Sigmoid colon (tissue), 7 donors: ENCODE results near the gene SUPT3H. TPM values are rescaled to one million over a fixed set of nuclear protein-coding genes. Genes with fewer than 3 reads are reported as not detected.

Experiments used
- DNase-seq: peaks from one replicate; pipeline ENCODE4 v3.0.0-alpha.2; 2019
- H3K27ac ChIP-seq, 4 donors: fragments of 200-600 bp; sonication (generic); one replicate each; pipeline ENCODE4 v1.5.1; 2016 to 2019; ENCODE audit warnings: mild to moderate bottlenecking in 1 of 4
- H3K27me3 ChIP-seq, 3 donors: fragments of 200-600 bp; sonication (generic); one replicate each; pipeline ENCODE4 v1.5.1; 2019; ENCODE audit warnings: mild to moderate bottlenecking in 1 of 3
- H3K36me3 ChIP-seq, 4 donors: fragments of 200-600 bp; sonication (generic); one replicate each; pipeline ENCODE4 v1.5.1; 2016 to 2019
- H3K4me1 ChIP-seq, 4 donors: fragments of 200-600 bp; sonication (generic); one replicate each; pipeline ENCODE4 v1.5.1; 2017 to 2019
- H3K4me3 ChIP-seq, 4 donors: fragments of 200-600 bp; sonication (generic); one replicate each; pipeline ENCODE4 v1.5.1; 2017 to 2019; ENCODE audit warnings: mild to moderate bottlenecking in 2 of 4, moderate library complexity in 1 of 4
- H3K9me3 ChIP-seq, 4 donors: fragments of 200-600 bp in 3 of 4; sonication (generic) in 3 of 4; one replicate each; pipeline versions ENCODE4 v1.5.1 to v1.6.1; 2013 to 2019
- EP300 ChIP-seq, 4 donors: sonication (generic); formaldehyde crosslinking; IDR thresholded peaks; one replicate each; pipeline ENCODE4 v1.6.1; 2017; ENCODE audit warnings: antibody characterized with exemption in 4 of 4
- POLR2A ChIP-seq, 2 donors: fragments of 450-650 bp; IDR thresholded peaks; one replicate each; pipeline ENCODE4 v1.6.1; 2016; ENCODE audit warnings: antibody characterized with exemption in 2 of 2, mild to moderate bottlenecking in 2 of 2, moderate library complexity in 2 of 2
- POLR2AphosphoS5 ChIP-seq, 4 donors: sonication (generic); formaldehyde crosslinking; IDR thresholded peaks; one replicate each; pipeline ENCODE4 v1.6.1; 2017; ENCODE audit warnings: antibody characterized with exemption in 4 of 4
- WGBS, 2 donors: extraction: QIAGEN DNeasy Blood & Tissue Kit; methylation state at CpG; one replicate each; pipeline ENCODE4 v1.1.7; 2013; 5-methylcytosine and 5-hydroxymethylcytosine counted together
- intact Hi-C: fragments of 100-400 bp; cut with DNase I; formaldehyde crosslinking; loops from one replicate; pipeline ENCODE4 v1.15.1; 2023
- polyA plus RNA-seq, 3 donors: library from polyadenylated mRNA; stranded (reverse); fragments of 200-250 nt; gene quantifications; one replicate each; pipeline ENCODE4 v1.2.3, GENCODE V29; 2013
- total RNA-seq, 4 donors: library from RNA; depleted of rRNA; stranded (reverse); fragments of >200 nt; gene quantifications; one replicate each; pipeline ENCODE4 v1.1.0, GENCODE V29; 2016
- TF ChIP-seq, protein P1 (sequence below), 4 experiments: fragments of 450-650 bp in 3 of 4; fragments of 200-600 bp in 1 of 4; IDR thresholded peaks; one replicate each; pipeline ENCODE4 v1.5.1; 2016 to 2019; ENCODE audit warnings: antibody characterized with exemption in 4 of 4, mild to moderate bottlenecking in 3 of 4, moderate library complexity in 2 of 4
- donor health status: healthy with polysubstance abuse.
- donor health status: Bipolar disorder and iron deficiency.
- donor health status: healthy.

Gene SUPT3H
- total and polyA plus RNA-seq, 7 donors: 1.6 to 18.2 (median 10.6) TPM

GRCh38 chr6:45049188-45049843 is 328.4 kb downstream of the SUPT3H start:
- Histone ChIP-seq H3K4me1 (no peaks in the 10 kb centered on the region), H3K9me3 (no peaks in the 10 kb centered on the region), H3K27ac (no peak overlapping the region), H3K4me3 (no peak overlapping the region), H3K36me3 (no peaks in the 10 kb centered on the region), H3K27me3 (no peaks in the 10 kb centered on the region)
- TF ChIP-seq POLR2AphosphoS5 (IDR thresholded peaks at IDR 0.05) (no peak), POLR2A (IDR thresholded peaks at IDR 0.05) (no peak), EP300 (IDR thresholded peaks at IDR 0.05) (no peak)
- TF ChIP-seq, protein P1, sequence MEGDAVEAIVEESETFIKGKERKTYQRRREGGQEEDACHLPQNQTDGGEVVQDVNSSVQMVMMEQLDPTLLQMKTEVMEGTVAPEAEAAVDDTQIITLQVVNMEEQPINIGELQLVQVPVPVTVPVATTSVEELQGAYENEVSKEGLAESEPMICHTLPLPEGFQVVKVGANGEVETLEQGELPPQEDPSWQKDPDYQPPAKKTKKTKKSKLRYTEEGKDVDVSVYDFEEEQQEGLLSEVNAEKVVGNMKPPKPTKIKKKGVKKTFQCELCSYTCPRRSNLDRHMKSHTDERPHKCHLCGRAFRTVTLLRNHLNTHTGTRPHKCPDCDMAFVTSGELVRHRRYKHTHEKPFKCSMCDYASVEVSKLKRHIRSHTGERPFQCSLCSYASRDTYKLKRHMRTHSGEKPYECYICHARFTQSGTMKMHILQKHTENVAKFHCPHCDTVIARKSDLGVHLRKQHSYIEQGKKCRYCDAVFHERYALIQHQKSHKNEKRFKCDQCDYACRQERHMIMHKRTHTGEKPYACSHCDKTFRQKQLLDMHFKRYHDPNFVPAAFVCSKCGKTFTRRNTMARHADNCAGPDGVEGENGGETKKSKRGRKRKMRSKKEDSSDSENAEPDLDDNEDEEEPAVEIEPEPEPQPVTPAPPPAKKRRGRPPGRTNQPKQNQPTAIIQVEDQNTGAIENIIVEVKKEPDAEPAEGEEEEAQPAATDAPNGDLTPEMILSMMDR (IDR thresholded peaks at IDR 0.05): no peak
- no peak for DNase-seq
- intact Hi-C loops: no loop called here
- WGBS, 2 donors: 88 to 89% methylated on average over 5 of the region's 5 CpGs

- no peak for DNase-seq
- intact Hi-C loops: no loop called here
- Histone ChIP-seq H3K4me1 (no peaks in the 10 kb centered on the region), H3K27ac (no peak overlapping the region), H3K4me3 (no peak overlapping the region), H3K27me3 (no peaks in the 10 kb centered on the region), H3K9me3 (no peaks in the 10 kb centered on the region), H3K36me3 (no peaks in the 10 kb centered on the region)
- TF ChIP-seq POLR2A (IDR thresholded peaks at IDR 0.05) (no peak), POLR2AphosphoS5 (IDR thresholded peaks at IDR 0.05) (no peak), EP300 (IDR thresholded peaks at IDR 0.05) (no peak)
- TF ChIP-seq, protein P1 (IDR thresholded peaks at IDR 0.05): no peak
- 64 to 92% methylated on average over 1 of the region's 1 CpG for WGBS, 2 donors
These were observed 330.2 kb downstream of the SUPT3H start for GRCh38 chr6:45047573-45047972.

DNA sequence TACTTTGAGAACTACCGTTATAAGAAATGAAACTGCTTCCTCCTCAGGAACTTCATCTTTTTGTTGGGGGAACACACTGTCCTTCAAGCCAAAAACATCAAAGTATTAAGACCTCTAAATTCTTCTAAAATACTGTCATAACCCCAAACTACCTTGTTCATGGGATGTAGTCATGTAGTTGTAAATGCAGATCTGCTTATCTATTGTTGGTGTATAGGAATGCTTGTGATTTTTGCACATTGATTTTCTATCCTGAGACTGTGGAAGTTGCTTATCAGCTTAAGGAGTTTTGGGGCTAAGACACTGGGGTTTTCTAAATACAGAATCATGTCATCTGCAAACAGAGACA is 332.5 kb downstream of the SUPT3H start:
- DNase-seq: no peak
- Histone ChIP-seq H3K4me3 (no peak overlapping the region), H3K27ac (no peak overlapping the region), H3K4me1 (no peaks in the 10 kb centered on the region), H3K27me3 (no peaks in the 10 kb centered on the region), H3K36me3 (no peaks in the 10 kb centered on the region), H3K9me3 (no peaks in the 10 kb centered on the region)
- WGBS, 2 donors: 67 to 83% methylated on average over 1 of the region's 1 CpG
- intact Hi-C loops: no loop called here
- TF ChIP-seq POLR2A (IDR thresholded peaks at IDR 0.05) (no peak), EP300 (IDR thresholded peaks at IDR 0.05) (no peak), POLR2AphosphoS5 (IDR thresholded peaks at IDR 0.05) (no peak)
- TF ChIP-seq, protein P1 (IDR thresholded peaks at IDR 0.05): no peak

DNA sequence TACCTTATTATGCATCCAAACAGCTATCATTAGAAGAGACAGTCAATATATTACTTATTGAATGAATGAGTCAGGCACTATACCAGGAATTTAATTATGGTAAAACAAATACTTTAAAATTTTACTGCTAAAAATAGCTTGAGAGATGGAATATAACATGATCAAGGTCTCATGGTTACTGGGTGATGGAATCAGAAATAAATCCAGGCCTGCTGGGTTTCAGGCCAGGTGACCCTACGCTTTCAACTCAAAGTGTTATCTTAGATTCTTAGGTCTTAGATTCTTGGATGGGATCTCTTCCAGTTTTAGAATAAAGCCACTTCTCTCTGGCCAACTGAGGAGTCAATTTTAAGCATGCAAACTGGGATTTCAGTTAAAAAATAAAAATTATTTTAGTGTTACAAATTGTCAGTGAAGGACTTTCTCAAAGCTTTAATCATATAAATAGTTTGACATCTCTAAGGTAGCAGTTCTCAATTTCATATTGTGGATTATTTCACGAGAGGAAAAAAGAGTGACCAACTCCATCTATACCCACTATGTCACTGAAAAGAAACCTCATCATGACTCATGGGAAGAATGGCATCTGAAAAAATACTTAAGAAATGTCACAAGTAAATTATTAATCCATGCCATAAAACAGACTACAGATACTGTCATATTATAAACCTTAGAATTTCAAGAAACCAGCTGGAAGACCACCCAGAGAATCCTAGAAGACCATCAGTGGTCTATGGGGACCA is 333.1 kb downstream of the SUPT3H start:
- intact Hi-C loops: no loop called here
- no peaks in the 10 kb centered on the region for H3K4me1 ChIP-seq
- DNase-seq: no peak
- no peaks in the 10 kb centered on the region for H3K27me3 ChIP-seq
- no peaks in the 10 kb centered on the region for H3K36me3 ChIP-seq
- WGBS, 2 donors: 83 to 93% methylated on average over 2 of the region's 2 CpGs
- no peaks in the 10 kb centered on the region for H3K9me3 ChIP-seq
- no peak for TF ChIP-seq EP300 (IDR thresholded peaks at IDR 0.05)
- TF ChIP-seq, protein P1 (IDR thresholded peaks at IDR 0.05): no peak
- no peak for TF ChIP-seq POLR2A (IDR thresholded peaks at IDR 0.05)
- no peak for TF ChIP-seq POLR2AphosphoS5 (IDR thresholded peaks at IDR 0.05)
- H3K4me3 ChIP-seq: no peak overlapping the region
- no peak overlapping the region for H3K27ac ChIP-seq
